ENCODE results near the gene SLC19A1. TPM values are rescaled to one million over a fixed set of nuclear protein-coding genes. Genes with fewer than 3 reads are reported as not detected.

The SLC19A1 gene
- total RNA-seq, 2 experiments from 2014 or later: 53.2 to 60.2 TPM

DNA sequence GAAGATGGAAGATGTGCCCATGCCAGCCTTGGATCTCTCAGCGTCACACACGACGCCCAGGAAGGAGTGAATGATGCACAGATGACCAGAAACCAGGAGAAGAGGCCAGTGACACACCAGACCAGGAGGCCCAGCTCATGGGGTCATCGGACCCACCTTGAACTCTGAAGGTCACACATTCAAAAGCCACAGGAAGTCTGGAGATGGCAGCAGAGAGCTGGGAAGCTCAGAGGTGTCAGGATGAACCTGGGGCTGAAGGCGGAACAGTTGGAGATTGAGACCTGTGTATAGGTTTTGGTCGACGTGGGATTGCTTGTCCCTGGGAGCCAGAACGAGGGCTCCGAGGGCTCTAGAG lies 43.6 kb downstream of the SLC19A1 start:
- H3K4me1 Mint-ChIP-seq: peaks cover 1% of the 10 kb centered on the region

DNA sequence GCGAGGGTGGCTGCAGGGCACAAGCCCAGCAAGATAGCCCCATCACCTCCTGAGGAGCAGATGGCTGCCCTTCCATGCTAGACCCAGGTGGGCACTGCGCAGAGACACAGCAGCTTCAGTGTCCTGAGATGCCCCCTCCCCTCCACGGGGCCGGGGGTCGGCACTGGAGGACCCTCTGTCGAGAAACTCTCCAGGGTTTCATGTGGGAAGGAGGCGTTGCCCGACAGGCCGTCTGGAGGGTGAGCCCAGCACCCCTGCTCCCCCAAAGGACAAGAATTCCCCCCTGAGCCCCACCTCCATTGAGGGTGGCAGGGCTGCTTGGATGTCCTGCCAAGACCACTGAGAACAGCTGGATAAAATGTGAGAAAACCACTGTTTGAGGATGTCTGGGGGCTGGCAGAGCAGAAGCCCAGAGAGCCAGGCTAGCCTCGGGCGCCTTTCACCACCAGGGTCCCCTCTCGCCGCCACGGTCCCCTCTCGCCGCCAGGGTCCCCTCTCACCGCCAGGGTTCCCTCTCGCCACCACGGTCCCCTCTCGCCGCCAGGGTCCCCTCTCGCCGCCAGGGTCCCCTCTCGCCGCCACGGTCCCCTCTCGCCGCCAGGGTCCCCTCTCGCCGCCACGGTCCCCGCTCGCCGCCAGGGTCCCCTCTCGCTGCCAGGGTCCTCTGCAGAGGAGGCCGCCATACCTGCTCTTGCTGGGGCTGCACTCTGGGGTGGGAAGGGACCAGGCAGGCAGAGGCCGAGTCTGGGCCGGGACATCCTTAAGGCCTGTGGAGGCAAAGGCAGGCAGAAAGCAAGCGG lies 44.2 kb downstream of the SLC19A1 start:
- ATAC-seq (no peak), DNase-seq (no peak)
- H3K27me3 Mint-ChIP-seq: no peaks in the 10 kb centered on the region
- H3K36me3 Mint-ChIP-seq: no peaks in the 10 kb centered on the region
- CTCF ChIA-PET: no interaction called here
- peaks cover 7% of the 10 kb centered on the region for H3K9me3 Mint-ChIP-seq (ENCODE audit: low read depth)
- H3K27ac Mint-ChIP-seq: no peak overlapping the region
- H3K4me3 Mint-ChIP-seq: no peak overlapping the region
- peaks cover 1% of the 10 kb centered on the region for H3K4me1 Mint-ChIP-seq

More for the DNA sequence above, 43.6 kb downstream of the SLC19A1 start:
- ATAC-seq (no peak), DNase-seq (no peak)
- H3K9me3 Mint-ChIP-seq (ENCODE audit: low read depth): peaks cover 7% of the 10 kb centered on the region
- no peaks in the 10 kb centered on the region for H3K36me3 Mint-ChIP-seq
- no peaks in the 10 kb centered on the region for H3K27me3 Mint-ChIP-seq
- no peak overlapping the region for H3K4me3 Mint-ChIP-seq
- CTCF ChIA-PET: no interaction called here
- H3K27ac Mint-ChIP-seq: no peak overlapping the region

DNA sequence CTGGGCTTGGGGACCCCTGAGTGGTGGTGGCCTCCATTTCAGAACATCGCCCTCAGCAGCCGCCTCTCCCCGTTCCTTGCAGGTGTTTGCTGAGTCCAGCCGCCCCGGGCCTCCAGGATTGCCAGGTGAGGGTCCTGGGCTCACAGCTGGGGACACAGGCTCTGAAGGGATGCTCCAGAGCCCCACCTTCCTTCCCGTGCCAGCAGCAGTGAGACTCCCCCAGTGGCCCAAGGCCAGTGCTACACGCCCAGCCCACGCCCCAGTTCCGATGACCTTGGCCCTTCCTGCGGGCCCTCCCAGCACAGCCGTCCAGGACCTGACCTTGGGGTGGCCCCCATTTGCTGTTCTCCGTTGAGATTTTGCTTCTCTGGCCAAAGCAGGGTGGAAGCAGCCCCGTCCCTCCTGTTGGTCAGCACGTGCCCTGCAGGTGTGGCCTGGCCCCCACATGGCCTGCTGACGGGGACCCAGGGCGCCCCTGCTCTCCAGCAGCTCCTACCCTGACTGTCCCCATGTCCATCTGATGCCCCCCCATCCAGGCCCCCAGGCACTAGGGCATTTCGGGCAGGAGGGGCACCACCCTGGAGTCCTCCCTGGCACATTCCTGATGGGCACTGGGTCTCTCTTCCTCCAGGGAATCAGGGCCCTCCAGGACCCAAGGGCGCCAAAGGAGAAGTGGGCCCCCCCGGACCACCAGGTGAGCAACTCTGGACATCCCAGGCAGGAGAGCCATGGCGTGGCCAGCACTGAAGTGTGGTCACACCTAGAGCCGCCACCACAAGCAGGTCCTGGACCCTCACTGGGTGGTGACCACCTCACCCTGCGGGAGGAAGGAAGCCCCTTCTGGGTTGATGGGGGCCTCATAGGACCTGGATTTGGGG lies 45.0 kb downstream of the SLC19A1 start:
- ATAC-seq: no peak
- H3K4me1 Mint-ChIP-seq: peaks cover under 1% of the 10 kb centered on the region
- no peaks in the 10 kb centered on the region for H3K27me3 Mint-ChIP-seq
- H3K36me3 Mint-ChIP-seq: no peaks in the 10 kb centered on the region
- H3K9me3 Mint-ChIP-seq (ENCODE audit: low read depth): peaks cover 7% of the 10 kb centered on the region
- H3K27ac Mint-ChIP-seq: no peak overlapping the region
- no peak for DNase-seq
- no peak overlapping the region for H3K4me3 Mint-ChIP-seq
- CTCF ChIA-PET: no interaction called here

DNA sequence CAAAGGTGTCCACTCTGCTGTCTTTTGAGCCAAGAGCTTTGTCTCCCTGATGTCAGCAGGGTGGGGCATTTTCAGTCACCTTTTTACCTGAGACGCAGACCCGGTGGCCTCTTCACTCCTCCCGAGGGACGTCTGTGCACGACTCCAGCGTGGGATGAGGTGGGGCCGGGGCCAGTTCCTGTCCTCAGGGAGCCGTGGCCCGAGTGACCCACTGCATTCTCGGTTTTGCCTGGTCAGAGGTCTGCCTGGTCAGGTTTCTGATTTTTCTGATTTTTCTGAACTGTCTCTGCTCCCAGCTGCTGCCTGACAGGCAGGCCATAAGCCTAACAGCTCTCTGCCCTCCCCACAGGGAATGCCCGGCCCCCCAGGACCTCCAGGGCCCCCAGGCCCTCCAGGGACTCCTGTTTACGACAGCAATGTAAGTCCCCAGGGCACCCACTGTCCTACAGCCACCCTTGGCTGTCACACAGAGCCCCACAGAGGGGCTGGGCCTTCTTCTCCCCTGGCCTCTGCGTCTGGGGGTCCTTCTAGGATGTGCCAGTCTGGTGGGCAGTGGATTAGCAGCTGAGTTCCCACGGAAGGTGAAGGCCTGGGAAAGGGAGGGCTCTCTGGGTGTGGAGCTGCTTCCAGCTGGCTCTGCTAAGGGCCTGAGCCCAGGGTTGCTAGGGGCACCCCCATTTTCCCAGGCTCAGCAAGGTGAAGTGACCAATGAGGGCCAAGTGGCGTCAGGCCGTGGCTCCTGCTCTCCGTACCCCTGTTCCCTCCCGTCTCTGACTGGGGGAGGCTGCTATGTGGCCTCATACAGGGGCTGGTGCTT lies 45.9 kb downstream of the SLC19A1 start:
- H3K36me3 Mint-ChIP-seq: no peaks in the 10 kb centered on the region
- CTCF ChIA-PET: interaction anchor here (0.9 kb wide), 1 partner anchor 368 kb away, joined by 3 read pairs; no protein-coding TSS in a partner anchor
- peaks cover 7% of the 10 kb centered on the region for H3K9me3 Mint-ChIP-seq (ENCODE audit: low read depth)
- H3K27me3 Mint-ChIP-seq: no peaks in the 10 kb centered on the region
- no peak overlapping the region for H3K4me3 Mint-ChIP-seq
- no peaks in the 10 kb centered on the region for H3K4me1 Mint-ChIP-seq
- ATAC-seq (no peak), DNase-seq (no peak)
- H3K27ac Mint-ChIP-seq: no peak overlapping the region

DNA sequence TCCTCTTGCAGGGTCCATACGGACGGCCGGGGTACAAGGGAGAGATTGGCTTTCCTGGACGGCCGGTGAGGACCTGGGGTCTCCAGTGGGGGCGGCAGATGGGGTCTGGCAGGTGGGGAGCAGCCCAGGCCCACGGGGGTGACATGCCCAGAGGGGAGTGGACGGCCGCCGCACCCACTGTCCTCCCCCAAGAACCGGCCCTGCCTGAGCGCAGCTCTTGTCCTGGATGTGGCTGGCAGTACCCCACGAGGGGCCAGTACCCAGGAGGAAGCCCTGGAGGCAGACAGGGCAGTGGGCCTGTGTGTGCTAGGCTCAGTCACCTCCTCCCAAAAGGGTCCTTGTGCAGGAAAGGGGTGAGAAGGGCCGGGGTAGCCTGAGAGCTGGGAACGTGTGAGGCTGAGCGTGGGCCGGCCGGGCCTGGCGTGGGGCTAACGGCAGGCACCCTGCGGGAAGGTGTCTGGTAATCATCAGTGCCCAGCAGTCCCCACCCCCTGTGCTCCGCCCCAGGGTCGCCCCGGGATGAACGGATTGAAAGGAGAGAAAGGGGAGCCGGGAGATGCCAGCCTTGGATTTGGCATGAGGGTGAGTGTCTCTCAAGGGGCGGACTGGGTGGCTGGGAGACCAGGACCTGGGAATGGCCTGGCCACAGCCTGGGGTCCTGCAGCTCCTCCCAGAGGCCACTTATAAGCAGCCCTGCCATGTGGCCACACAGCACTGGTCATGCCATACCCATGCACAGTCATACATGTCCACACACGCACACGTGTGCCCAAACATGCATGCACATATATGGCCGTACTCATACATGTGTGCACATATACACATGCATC lies 47.2 kb downstream of the SLC19A1 start:
- no peak overlapping the region for H3K27ac Mint-ChIP-seq
- peaks cover 7% of the 10 kb centered on the region for H3K9me3 Mint-ChIP-seq (ENCODE audit: low read depth)
- ATAC-seq (no peak), DNase-seq (no peak)
- CTCF ChIA-PET: no interaction called here
- no peaks in the 10 kb centered on the region for H3K27me3 Mint-ChIP-seq
- no peaks in the 10 kb centered on the region for H3K4me1 Mint-ChIP-seq
- H3K36me3 Mint-ChIP-seq: no peaks in the 10 kb centered on the region
- H3K4me3 Mint-ChIP-seq: no peak overlapping the region

DNA sequence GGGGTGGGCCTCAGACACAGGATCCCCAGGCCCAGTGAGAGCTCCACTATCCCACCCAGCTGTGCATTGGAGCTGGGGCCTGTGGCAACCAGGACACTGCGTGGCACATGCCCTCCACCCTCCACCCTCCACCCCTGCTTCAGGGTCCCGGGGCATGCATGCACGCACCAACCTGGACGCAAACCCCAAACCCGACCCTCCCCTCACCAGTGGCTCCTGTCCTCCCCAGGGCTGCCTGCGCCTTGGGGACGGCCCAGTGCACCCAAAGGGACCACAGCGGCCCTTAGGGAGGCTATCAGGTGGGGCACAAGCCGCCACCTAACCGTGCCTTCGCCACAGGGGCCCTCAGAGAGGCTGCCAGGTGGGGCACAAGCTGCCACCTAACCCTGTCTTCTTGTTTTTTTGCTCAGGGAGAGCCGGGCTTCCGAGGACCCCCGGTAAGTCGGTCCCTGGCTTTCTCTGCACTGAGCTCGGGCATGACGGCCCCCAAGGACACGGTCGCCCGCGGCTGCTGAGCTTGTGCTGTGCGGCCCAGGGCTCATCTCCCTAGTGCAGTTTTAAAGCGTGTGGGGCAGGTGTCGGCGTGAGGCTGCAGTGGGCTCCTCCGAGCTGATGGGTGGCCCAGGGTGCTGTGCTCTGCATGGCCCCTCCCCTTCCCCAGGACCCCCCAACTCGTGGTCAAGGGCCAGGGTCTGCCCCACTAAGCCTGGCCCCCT lies 47.9 kb downstream of the SLC19A1 start:
- DNase-seq: no peak
- no peaks in the 10 kb centered on the region for H3K36me3 Mint-ChIP-seq
- ATAC-seq: no peak
- H3K27ac Mint-ChIP-seq: no peak overlapping the region
- no peaks in the 10 kb centered on the region for H3K4me1 Mint-ChIP-seq
- CTCF ChIA-PET: no interaction called here
- H3K9me3 Mint-ChIP-seq (ENCODE audit: low read depth): peaks cover 2% of the 10 kb centered on the region
- H3K27me3 Mint-ChIP-seq: no peaks in the 10 kb centered on the region
- H3K4me3 Mint-ChIP-seq: no peak overlapping the region

DNA sequence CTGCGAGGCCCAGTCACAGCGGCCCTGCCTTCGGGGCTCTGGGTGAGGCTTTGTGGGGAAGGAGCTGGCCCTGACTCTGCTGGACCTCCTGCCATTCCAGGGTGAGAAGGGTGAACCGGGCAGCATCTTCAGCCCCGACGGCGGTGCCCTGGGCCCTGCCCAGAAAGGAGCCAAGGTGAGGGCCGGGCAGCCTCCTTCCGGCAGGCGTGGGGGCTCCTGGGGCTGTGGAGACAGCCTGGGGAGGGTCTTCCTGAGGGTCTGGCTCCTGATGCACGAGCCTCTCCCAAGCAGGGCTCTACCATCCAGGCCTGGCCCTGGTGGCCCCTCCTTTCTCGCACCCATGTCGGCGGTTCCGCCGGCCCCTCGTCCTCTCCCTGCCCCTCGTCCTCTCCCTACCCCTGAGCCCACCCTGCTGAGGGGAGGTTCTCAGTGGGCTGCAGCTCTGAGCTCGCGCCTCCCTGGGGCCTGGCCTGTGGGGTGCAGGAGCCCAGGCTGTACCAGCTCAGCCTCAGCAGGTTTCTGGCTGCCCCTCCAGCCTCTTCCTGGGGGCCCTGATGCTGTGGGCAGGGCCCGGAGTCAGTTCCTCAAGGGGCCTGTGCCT lies 48.7 kb downstream of the SLC19A1 start:
- Mint-ChIP-seq H3K27ac (no peak overlapping the region), H3K27me3 (no peaks in the 10 kb centered on the region), H3K4me3 (no peak overlapping the region), H3K4me1 (no peaks in the 10 kb centered on the region), H3K9me3 (ENCODE audit: low read depth) (no peaks in the 10 kb centered on the region), H3K36me3 (no peaks in the 10 kb centered on the region)
- CTCF ChIA-PET: no interaction called here
- DNase-seq (no peak), ATAC-seq (no peak)

DNA sequence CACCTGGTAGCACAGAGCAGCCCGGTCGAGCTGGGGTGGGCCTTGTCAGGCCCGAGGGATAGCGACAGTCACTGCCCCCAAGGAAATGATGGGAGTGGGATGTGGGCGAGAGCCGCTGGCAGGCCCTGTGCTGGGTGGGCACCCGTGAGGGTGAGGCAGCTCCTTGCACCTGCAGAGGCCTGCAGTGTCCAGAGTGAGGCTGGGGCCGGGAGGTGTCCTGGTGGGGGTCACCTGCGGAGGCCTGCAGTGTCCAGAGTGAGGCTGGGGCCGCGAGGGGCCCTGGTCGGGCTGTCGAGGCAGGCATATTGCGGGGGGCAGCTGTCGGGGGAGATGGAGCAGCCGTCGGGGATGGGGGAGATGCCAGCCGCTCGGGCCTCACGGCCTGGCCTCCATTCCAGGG lies 49.5 kb downstream of the SLC19A1 start:
- no peaks in the 10 kb centered on the region for H3K27me3 Mint-ChIP-seq
- no peaks in the 10 kb centered on the region for H3K9me3 Mint-ChIP-seq (ENCODE audit: low read depth)
- ATAC-seq: no peak
- H3K27ac Mint-ChIP-seq: no peak overlapping the region
- H3K4me3 Mint-ChIP-seq: no peak overlapping the region
- no peaks in the 10 kb centered on the region for H3K4me1 Mint-ChIP-seq
- CTCF ChIA-PET: interaction anchor here (0.9 kb wide), 1 partner anchor 9 kb away, joined by 4 read pairs; no protein-coding TSS in a partner anchor
- DNase-seq: no peak
- no peaks in the 10 kb centered on the region for H3K36me3 Mint-ChIP-seq

DNA sequence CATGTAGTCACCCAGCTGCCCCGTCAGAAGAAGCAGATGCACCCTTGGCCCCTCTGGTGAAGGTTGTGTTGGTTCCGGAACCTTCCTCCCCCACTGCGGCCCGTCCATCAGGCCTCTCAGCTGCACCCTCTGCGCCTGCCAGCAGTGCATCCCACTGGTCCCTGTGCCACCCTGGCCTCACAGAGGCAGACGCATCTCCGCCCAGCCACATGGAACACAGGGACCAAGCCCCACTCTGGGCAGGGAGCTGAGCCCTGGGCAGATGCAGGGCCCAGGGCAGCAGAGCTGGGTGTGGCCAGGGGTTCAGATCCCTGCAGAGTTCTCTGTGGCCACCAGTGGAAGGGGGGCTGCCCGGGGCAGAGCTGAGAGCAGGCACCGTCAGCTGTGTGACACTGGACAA lies 50.6 kb downstream of the SLC19A1 start:
- Mint-ChIP-seq H3K27ac (no peak overlapping the region), H3K27me3 (no peaks in the 10 kb centered on the region), H3K9me3 (ENCODE audit: low read depth) (no peaks in the 10 kb centered on the region), H3K36me3 (no peaks in the 10 kb centered on the region), H3K4me1 (no peaks in the 10 kb centered on the region), H3K4me3 (no peak overlapping the region)
- ATAC-seq (no peak), DNase-seq (no peak)
- CTCF ChIA-PET: no interaction called here

DNA sequence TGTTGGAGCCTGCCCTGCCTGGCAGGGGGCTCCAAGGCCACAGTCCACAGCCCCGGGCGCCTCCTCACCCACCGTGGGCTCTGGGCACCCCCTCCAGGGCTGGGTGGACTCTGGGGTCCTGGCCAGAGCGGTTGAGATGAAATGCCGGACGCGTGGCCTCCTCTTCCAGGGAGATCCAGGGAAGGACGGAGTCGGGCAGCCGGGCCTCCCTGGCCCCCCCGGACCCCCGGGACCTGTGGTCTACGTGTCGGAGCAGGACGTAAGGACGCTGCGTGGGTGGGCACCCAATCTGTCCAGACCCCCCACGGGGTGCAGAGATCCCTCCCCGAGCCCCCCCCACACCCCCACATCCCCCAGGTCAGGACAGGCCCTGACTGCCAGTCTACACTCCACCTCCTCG lies 51.2 kb downstream of the SLC19A1 start:
- no peak overlapping the region for H3K27ac Mint-ChIP-seq
- no peaks in the 10 kb centered on the region for H3K27me3 Mint-ChIP-seq
- no peaks in the 10 kb centered on the region for H3K36me3 Mint-ChIP-seq
- CTCF ChIA-PET: no interaction called here
- DNase-seq (no peak), ATAC-seq (no peak)
- no peak overlapping the region for H3K4me3 Mint-ChIP-seq
- H3K4me1 Mint-ChIP-seq: no peaks in the 10 kb centered on the region
- H3K9me3 Mint-ChIP-seq (ENCODE audit: low read depth): no peaks in the 10 kb centered on the region

DNA sequence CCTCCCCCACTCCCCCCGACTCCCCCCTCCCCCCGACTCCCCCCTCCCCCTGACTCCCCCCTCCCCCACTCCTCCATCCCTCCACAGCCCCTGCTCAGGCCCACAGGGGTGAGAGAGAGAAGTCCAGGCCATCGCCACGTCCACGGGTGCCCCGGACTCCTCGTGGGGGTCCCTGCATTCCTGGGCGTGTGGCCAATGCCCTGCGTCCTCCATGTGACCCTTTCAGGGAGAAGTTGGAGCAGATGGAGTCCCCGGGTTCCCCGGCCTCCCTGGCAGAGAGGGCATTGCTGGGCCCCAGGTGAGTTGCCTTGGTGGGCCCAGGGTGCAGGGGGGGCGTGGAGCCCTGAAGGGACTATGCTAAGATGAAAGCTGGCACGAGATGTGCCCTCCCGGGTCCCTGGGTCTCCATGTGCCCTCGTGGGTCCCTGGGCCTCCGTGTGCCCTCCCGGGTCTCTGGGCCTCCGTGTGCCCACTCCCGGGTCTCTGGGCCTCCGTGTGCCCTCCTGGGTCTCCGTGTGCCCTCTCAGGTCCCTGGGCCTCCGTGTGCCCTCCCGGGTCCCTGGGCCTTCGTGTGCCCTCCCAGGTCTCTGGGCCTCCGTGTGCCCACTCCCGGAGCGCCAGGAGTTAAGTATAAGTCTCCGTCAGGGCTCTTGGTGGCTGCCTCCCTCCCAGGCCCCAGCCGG lies 52.0 kb downstream of the SLC19A1 start:
- H3K4me1 Mint-ChIP-seq: no peaks in the 10 kb centered on the region
- no peaks in the 10 kb centered on the region for H3K27me3 Mint-ChIP-seq
- DNase-seq (no peak), ATAC-seq (no peak)
- CTCF ChIA-PET: no interaction called here
- H3K9me3 Mint-ChIP-seq (ENCODE audit: low read depth): no peaks in the 10 kb centered on the region
- H3K4me3 Mint-ChIP-seq: no peak overlapping the region
- no peaks in the 10 kb centered on the region for H3K36me3 Mint-ChIP-seq
- no peak overlapping the region for H3K27ac Mint-ChIP-seq

DNA sequence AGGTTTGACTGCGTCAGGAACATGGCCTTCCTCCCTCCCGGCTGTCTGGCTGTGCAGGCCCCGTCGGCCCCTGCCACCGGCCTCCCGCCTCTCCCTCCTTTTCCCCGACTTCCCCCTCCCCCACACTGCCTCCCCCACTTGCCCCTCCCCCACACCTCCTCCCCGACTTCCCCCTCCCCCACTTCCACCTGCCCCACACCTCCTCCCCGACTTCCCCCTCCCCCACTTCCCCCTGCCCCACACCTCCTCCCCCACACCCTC lies 52.6 kb downstream of the SLC19A1 start:
- ATAC-seq: no peak
- no peaks in the 10 kb centered on the region for H3K9me3 Mint-ChIP-seq (ENCODE audit: low read depth)
- CTCF ChIA-PET: no interaction called here

More for the DNA sequence above, 52.6 kb downstream of the SLC19A1 start:
- H3K4me1 Mint-ChIP-seq: no peaks in the 10 kb centered on the region
- H3K4me3 Mint-ChIP-seq: no peak overlapping the region
- H3K36me3 Mint-ChIP-seq: no peaks in the 10 kb centered on the region
- H3K27me3 Mint-ChIP-seq: no peaks in the 10 kb centered on the region
- DNase-seq: no peak
- no peak overlapping the region for H3K27ac Mint-ChIP-seq
